ENCODE data around the gene PHEX. TPM values are rescaled to one million over a fixed set of nuclear protein-coding genes. Genes with fewer than 3 reads are reported as not detected.

Gene PHEX
- total and polyA plus RNA-seq, 8 donors = 0.05 to 0.73 (median 0.14) TPM; not detected in 5

DNA sequence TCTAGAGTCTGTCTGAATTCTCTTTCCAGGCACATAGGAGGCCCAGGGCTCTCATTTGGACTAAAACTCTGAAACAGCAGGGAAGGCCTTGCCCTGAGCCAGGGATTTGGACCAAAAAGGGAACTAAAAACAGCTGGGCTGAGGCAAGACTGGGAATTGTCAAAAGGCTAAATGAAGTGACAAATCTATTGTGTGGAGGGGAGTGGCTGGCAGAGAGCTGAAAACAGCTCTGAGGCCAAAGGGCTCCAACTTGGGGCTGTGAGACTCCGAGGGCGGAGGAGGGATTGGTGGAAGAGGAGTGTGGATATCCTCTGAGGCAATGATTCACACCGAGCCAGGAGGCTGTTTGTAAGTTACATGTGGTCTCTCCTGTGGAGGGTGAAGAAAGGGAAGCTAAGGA lies 63.2 kb downstream of the PHEX start:
- 18 to 64% (median 45%) methylated on average over 3 of the region's 3 CpGs for WGBS, 5 donors
- intact Hi-C loops (cut with DNase I; ENCODE audit: low total_unique reads) = no loop called here

DNA sequence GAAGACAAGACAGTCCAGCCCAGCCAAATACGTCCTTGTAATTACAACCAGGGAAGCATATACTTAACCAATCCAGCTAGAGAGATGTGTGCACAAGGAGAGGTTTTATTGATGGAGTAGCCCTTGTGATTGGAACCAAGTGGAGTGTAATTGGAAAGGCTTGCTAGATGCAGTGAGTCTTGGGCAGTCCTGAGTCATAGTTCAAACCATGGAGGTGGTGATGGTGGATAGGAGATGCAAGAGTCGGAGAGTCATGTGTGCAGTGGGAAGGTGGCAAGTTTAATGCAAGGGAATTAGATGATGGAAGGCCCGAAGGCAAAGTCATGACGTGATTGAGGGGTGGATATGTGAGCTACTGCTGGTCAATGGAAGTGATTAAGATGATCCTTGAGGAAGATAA lies 63.7 kb downstream of the PHEX start:
- no peaks in the 10 kb centered on the region for H3K4me1 ChIP-seq
- no peaks in the 10 kb centered on the region for H3K27me3 ChIP-seq
- no peaks in the 10 kb centered on the region for H3K36me3 ChIP-seq
- H3K9me3 ChIP-seq = no peaks in the 10 kb centered on the region
- DNase-seq = no peak
- intact Hi-C loops (cut with DNase I; ENCODE audit: low total_unique reads) = no loop called here
- no peak for TF ChIP-seq EP300 (IDR thresholded peaks at IDR 0.05)
- TF ChIP-seq, protein P1, sequence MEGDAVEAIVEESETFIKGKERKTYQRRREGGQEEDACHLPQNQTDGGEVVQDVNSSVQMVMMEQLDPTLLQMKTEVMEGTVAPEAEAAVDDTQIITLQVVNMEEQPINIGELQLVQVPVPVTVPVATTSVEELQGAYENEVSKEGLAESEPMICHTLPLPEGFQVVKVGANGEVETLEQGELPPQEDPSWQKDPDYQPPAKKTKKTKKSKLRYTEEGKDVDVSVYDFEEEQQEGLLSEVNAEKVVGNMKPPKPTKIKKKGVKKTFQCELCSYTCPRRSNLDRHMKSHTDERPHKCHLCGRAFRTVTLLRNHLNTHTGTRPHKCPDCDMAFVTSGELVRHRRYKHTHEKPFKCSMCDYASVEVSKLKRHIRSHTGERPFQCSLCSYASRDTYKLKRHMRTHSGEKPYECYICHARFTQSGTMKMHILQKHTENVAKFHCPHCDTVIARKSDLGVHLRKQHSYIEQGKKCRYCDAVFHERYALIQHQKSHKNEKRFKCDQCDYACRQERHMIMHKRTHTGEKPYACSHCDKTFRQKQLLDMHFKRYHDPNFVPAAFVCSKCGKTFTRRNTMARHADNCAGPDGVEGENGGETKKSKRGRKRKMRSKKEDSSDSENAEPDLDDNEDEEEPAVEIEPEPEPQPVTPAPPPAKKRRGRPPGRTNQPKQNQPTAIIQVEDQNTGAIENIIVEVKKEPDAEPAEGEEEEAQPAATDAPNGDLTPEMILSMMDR (IDR thresholded peaks at IDR 0.05) = no peak
- no peak for TF ChIP-seq POLR2A (IDR thresholded peaks at IDR 0.05)
- no peak for TF ChIP-seq POLR2AphosphoS5 (IDR thresholded peaks at IDR 0.05)
- no peak overlapping the region for H3K4me3 ChIP-seq
- 75 to 90% (median 80%) methylated on average over 4 of the region's 4 CpGs for WGBS, 5 donors
- H3K27ac ChIP-seq = no peak overlapping the region

More for the DNA sequence above, 63.2 kb downstream of the PHEX start:
- Histone ChIP-seq H3K27ac (no peak overlapping the region), H3K36me3 (no peaks in the 10 kb centered on the region), H3K9me3 (no peaks in the 10 kb centered on the region), H3K4me3 (no peak overlapping the region), H3K27me3 (no peaks in the 10 kb centered on the region), H3K4me1 (no peaks in the 10 kb centered on the region)
- no peak for TF ChIP-seq EP300 (IDR thresholded peaks at IDR 0.05)
- TF ChIP-seq POLR2AphosphoS5 (IDR thresholded peaks at IDR 0.05) = no peak
- TF ChIP-seq, protein P1 (IDR thresholded peaks at IDR 0.05) = no peak
- no peak for TF ChIP-seq POLR2A (IDR thresholded peaks at IDR 0.05)
- DNase-seq = peak in 1 of 2 donors; percentile 42

DNA sequence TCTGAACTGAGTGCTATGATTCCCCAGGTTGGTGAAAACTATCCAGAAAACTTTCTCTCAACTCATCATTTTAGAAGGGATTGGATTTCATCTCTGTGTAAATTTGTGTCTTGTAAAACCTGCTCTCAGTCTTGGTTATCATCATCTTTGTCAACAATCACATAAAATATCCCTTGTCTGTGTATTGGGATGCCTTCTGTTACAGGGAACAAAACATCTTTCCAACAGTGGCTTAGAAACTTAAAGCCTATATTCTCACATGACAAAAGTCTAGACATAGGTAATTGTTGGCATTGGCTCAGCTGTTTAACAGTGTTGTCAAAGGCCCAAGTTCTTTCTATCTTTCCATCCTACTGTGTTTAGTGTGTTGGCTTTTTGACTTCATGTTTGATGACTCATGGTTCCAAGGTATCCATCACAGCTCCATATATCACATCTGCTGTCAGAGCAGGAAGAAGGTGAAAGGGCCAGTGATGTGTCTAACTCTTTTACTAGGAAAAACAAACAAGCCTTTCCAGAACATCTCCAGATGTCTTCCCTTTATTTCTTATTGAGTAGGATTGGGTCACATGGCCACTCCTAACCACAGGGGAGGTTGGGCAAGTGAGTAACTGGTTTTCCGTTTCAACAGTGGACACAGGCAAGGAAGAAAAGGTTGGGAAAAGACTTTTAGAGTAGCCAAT lies 65.0 kb downstream of the PHEX start:
- H3K36me3 ChIP-seq = no peaks in the 10 kb centered on the region
- no peaks in the 10 kb centered on the region for H3K27me3 ChIP-seq
- DNase-seq = no peak
- H3K4me3 ChIP-seq = no peak overlapping the region
- intact Hi-C loops (cut with DNase I; ENCODE audit: low total_unique reads) = no loop called here
- no peak overlapping the region for H3K27ac ChIP-seq
- WGBS, 5 donors = 63 to 81% (median 70%) methylated on average over 1 of the region's 1 CpG
- H3K9me3 ChIP-seq = no peaks in the 10 kb centered on the region
- no peaks in the 10 kb centered on the region for H3K4me1 ChIP-seq
- TF ChIP-seq POLR2AphosphoS5 (IDR thresholded peaks at IDR 0.05) (no peak), EP300 (IDR thresholded peaks at IDR 0.05) (no peak), POLR2A (IDR thresholded peaks at IDR 0.05) (no peak)

DNA sequence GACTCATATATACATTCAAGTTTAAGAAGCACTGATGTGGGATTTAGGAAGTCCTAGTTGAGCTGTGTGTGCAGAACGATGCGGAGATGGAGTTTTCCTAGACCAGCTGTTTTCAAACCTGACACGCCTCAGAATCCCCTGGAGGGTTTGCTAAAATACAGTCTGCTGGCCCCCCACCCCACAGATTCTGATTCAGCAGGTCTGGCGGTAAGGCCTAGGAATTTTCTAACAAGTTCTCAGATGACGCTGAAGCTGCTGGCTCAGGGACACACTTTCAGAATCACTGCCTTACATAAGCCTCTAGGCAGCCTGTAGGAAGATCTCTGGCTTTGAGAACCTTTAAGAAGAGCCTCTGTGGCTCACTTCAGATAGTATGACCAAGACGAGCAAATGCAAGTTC lies 73.1 kb downstream of the PHEX start:
- H3K36me3 ChIP-seq = no peaks in the 10 kb centered on the region
- H3K4me1 ChIP-seq = no peaks in the 10 kb centered on the region
- 71 to 85% (median 81%) methylated on average over 5 to 6 of the region's 6 CpGs for WGBS, 5 donors
- TF ChIP-seq POLR2AphosphoS5 (IDR thresholded peaks at IDR 0.05) (no peak), POLR2A (IDR thresholded peaks at IDR 0.05) (no peak), EP300 (IDR thresholded peaks at IDR 0.05) (no peak)
- TF ChIP-seq, protein P1 (IDR thresholded peaks at IDR 0.05) = no peak
- no peak overlapping the region for H3K27ac ChIP-seq
- peaks cover 0 to 3% (median 0%) of the 10 kb centered on the region in 3 donors for H3K27me3 ChIP-seq
- DNase-seq = peak in 1 of 2 donors; percentile 44
- H3K4me3 ChIP-seq = no peak overlapping the region
- intact Hi-C loops (cut with DNase I; ENCODE audit: low total_unique reads) = no loop called here
- no peaks in the 10 kb centered on the region for H3K9me3 ChIP-seq

DNA sequence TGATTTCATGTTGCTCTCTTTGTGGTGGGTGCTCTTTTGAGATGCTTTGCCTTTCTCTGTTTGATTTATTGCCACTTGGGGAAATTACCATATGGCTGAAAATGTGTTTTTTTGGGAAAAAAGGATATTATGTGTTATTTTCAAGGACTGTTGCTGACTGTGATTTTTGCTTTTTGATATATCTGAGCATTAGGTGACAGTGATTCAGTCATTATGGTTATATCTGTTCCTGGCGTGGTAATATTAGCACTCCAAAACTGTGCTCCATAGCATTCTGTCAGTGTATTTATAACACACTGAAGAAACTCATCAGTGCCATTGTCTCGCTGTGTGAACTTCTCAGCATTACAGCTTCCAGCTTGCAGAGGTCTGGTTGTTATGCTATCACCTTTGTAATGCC lies 73.8 kb downstream of the PHEX start:
- DNase-seq = no peak
- 79 to 96% (median 88%) methylated on average over 2 of the region's 2 CpGs for WGBS, 5 donors
- intact Hi-C loops (cut with DNase I; ENCODE audit: low total_unique reads) = no loop called here
- Histone ChIP-seq H3K36me3 (no peaks in the 10 kb centered on the region), H3K27ac (no peak overlapping the region), H3K4me3 (no peak overlapping the region), H3K27me3 (peaks cover 0 to 3% (median 0%) of the 10 kb centered on the region in 3 donors), H3K4me1 (no peaks in the 10 kb centered on the region), H3K9me3 (no peaks in the 10 kb centered on the region)
- TF ChIP-seq EP300 (IDR thresholded peaks at IDR 0.05) (no peak), POLR2AphosphoS5 (IDR thresholded peaks at IDR 0.05) (no peak), POLR2A (IDR thresholded peaks at IDR 0.05) (no peak)
- TF ChIP-seq, protein P1 (IDR thresholded peaks at IDR 0.05) = no peak

All from stomach (tissue), 9 donors.